Activated B cell treated with CpG ODN at 0.5 μM for 24 hours (primary cell): Measurements from ENCODE around the gene BTBD16. TPM values are rescaled to one million over a fixed set of nuclear protein-coding genes. Genes with fewer than 3 reads are reported as not detected.

Experiments
- ATAC-seq: fragments of 200-7000 bp; cut with Tn5 transposase; one replicate; pipeline ENCODE4 v1.10.0; 2021; ENCODE audit warnings: low read depth, mild to moderate bottlenecking, moderate library complexity
- CTCF ChIA-PET: fragments of 350-600 bp; sonication (Branson Sonifier 250); formaldehyde crosslinking; loops from one replicate; lab custom pipeline; 2021; ENCODE audit warnings: antibody characterized with exemption; lab: Charles Lee
- POLR2A ChIA-PET: fragments of 350-600 bp; sonication (Branson Sonifier 250); formaldehyde crosslinking; loops from one replicate; lab custom pipeline; 2021; ENCODE audit warnings: antibody characterized with exemption; lab: Charles Lee
- DNase-seq: peaks from one replicate; pipeline ENCODE4 v3.0.0; 2022
- H3K27ac Mint-ChIP-seq: one replicate; pipeline ENCODE4 v1.8.0; 2020; ENCODE audit warnings: mixed read lengths
- H3K27me3 Mint-ChIP-seq: one replicate; pipeline ENCODE4 v1.8.0; 2021; ENCODE audit warnings: mixed read lengths
- H3K36me3 Mint-ChIP-seq: one replicate; pipeline ENCODE4 v1.8.0; 2021; ENCODE audit warnings: low read depth, mixed read lengths
- H3K4me1 Mint-ChIP-seq: one replicate; pipeline ENCODE4 v1.8.0; 2021; ENCODE audit warnings: mixed read lengths
- H3K4me3 Mint-ChIP-seq: one replicate; pipeline ENCODE4 v1.8.0; 2020; ENCODE audit warnings: mild to moderate bottlenecking, mixed read lengths
- H3K9me3 Mint-ChIP-seq: one replicate; pipeline ENCODE4 v1.8.0; 2020; ENCODE audit warnings: mixed read lengths
- CTCF ChIP-seq: fragments of 200-600 bp; IDR thresholded peaks from one replicate; pipeline ENCODE4 v1.8.0; 2022; ENCODE audit warnings: antibody characterized with exemption, mild to moderate bottlenecking
- intact Hi-C: fragments of 100-400 bp; cut with micrococcal nuclease; formaldehyde crosslinking; loops from one replicate; pipeline ENCODE4 v1.15.1; 2024
- total RNA-seq: library from RNA; stranded (reverse); gene quantifications from 2 replicates; pipeline ENCODE4 v1.2.3, GENCODE V29; 2022

The BTBD16 gene
- total RNA-seq, 1 donor from 2014 or later, result not detected

DNA sequence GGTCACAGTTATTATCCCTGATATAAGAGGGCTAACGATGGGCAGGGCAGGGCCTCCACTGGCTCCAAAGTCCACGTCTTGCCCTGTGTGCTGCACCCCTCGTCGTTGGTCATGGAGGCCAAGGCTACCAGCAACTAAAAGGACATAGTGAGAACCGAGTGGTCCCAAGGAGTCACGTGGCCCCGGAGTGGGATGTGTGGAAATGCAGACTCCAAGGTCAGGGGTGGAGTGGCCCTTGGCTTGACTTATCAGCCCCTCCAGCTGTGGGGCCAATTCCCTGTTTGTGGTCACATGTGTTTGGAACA lies 30.7 kb downstream of the BTBD16 start:
- Mint-ChIP-seq H3K4me1 (peaks cover 6% of the 10 kb centered on the region), H3K27ac (no peak overlapping the region), H3K27me3 (peaks cover 8% of the 10 kb centered on the region), H3K9me3 (peaks cover 7% of the 10 kb centered on the region), H3K4me3 (no peak overlapping the region), H3K36me3 (no peaks in the 10 kb centered on the region)
- ATAC-seq, result no peak
- CTCF ChIA-PET, result interaction anchor here (1.0 to 2.5 kb wide), 4 partner anchors 10 to 134 kb away, joined by 3 to 11 read pairs (median 4); no protein-coding TSS in a partner anchor
- POLR2A ChIA-PET, result no interaction called here
- TF ChIP-seq CTCF, result no peak
- intact Hi-C loops, result no loop called here
- DNase-seq, result no peak

DNA sequence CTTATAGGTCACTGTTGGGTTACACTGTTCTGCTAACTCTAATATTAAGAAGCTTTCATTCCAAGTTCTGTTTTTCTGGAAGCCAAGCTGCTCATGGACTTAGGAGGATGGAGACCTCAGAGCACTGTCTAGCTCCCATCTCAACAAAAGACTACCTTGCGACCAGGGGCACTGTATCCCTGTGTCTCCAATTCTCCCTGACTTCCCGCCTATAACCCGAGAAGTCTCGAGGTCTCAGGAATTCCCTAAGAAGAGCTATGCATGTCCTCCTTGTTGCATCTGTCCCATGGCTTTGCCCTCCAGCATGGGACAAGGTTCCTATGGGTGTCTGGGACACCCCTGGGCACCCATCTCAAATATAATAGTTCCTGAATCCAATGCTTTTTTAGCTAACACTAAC lies 31.2 kb downstream of the BTBD16 start:
- TF ChIP-seq CTCF, result no peak
- POLR2A ChIA-PET, result no interaction called here
- Mint-ChIP-seq H3K27me3 (peaks cover 8% of the 10 kb centered on the region), H3K4me3 (no peak overlapping the region), H3K4me1 (peaks cover 11% of the 10 kb centered on the region), H3K9me3 (peaks cover 7% of the 10 kb centered on the region), H3K27ac (no peak overlapping the region), H3K36me3 (no peaks in the 10 kb centered on the region)
- intact Hi-C loops, result no loop called here
- ATAC-seq (no peak), DNase-seq (no peak)
- CTCF ChIA-PET, result interaction anchor here (1.0 to 2.5 kb wide), 4 partner anchors 9 to 133 kb away, joined by 3 to 11 read pairs (median 4); no protein-coding TSS in a partner anchor

DNA sequence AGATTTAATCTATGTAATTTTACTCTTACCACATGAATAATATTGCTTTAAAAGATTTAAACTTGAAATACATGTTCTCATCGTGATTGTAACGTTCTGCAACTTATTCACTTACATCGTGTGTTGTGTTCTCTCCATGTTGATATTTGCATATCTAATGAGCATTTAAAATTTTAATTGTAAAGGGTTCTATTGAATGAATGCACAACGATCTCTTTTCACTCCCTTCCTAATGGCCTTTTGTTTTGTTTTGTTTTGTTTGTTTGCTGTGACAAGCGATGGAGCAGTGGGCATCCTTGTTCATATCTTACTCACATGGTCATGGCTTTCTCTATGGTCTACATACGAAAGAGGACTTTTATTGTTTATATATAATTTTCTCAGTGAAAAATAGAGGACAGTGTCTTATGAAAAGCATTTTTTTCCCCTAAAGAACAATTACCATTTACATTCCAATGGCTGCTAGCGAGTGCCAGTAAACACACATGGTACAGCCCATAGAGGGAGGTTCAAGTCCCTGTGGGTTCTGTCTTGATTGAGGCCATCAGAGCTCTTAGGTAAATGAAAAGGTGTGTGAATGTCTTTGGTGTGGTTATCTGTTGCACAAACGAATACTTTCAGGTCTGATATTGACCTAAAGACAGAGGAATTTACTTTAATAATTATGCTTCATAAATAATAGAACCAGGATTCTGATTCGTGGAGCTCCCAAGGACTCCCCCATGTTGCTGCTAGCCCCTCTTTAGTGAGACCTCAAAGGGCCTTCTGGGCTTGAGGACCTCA lies 32.4 kb downstream of the BTBD16 start:
- ATAC-seq (no peak), DNase-seq (no peak)
- Mint-ChIP-seq H3K27ac (no peak overlapping the region), H3K36me3 (no peaks in the 10 kb centered on the region), H3K4me3 (no peak overlapping the region), H3K9me3 (peaks cover 7% of the 10 kb centered on the region), H3K4me1 (peaks cover 22% of the 10 kb centered on the region), H3K27me3 (peaks cover 8% of the 10 kb centered on the region)
- ChIA-PET CTCF (no interaction called here), POLR2A (no interaction called here)
- no peak for TF ChIP-seq CTCF
- intact Hi-C loops, result no loop called here

GRCh38 chr10:122304054-122304579 lies 33.0 kb downstream of the BTBD16 start:
- peaks cover 7% of the 10 kb centered on the region for H3K9me3 Mint-ChIP-seq
- no peak overlapping the region for H3K27ac Mint-ChIP-seq
- no peaks in the 10 kb centered on the region for H3K36me3 Mint-ChIP-seq
- intact Hi-C loops, result no loop called here
- ChIA-PET CTCF (no interaction called here), POLR2A (no interaction called here)
- H3K4me3 Mint-ChIP-seq, result no peak overlapping the region
- no peak for TF ChIP-seq CTCF
- ATAC-seq, result no peak
- H3K27me3 Mint-ChIP-seq, result peaks cover 5% of the 10 kb centered on the region
- DNase-seq, result no peak
- peaks cover 26% of the 10 kb centered on the region for H3K4me1 Mint-ChIP-seq

DNA sequence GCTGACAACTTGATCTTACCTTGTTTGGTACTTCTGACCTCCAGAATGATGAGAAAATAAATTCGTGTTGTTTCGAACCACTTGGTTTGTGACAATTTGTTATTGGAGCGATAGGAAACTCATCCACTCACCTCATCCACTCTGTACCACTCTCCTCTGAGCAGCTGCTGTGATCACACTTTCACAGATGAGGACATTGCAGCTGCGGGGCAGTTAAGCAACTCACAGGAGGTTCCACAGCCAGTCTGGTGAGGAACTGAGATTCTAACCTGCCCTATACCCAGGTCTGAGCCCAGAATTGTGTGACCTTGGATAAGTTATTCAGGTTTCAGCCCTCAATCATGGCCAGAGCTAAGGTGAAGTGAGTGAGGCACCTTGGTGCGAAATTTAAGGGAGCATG lies 35.2 kb downstream of the BTBD16 start:
- no peak for ATAC-seq
- H3K9me3 Mint-ChIP-seq, result peaks cover 7% of the 10 kb centered on the region
- POLR2A ChIA-PET, result no interaction called here
- H3K27me3 Mint-ChIP-seq, result peaks cover 4% of the 10 kb centered on the region
- peaks cover 26% of the 10 kb centered on the region for H3K4me1 Mint-ChIP-seq
- H3K27ac Mint-ChIP-seq, result no peak overlapping the region
- CTCF ChIA-PET, result no interaction called here
- DNase-seq, result no peak
- intact Hi-C loops, result loop anchor here (2.0 kb wide), 1 partner anchor 69 kb away; the partner anchor contains the start of gene PLEKHA1
- no peaks in the 10 kb centered on the region for H3K36me3 Mint-ChIP-seq
- TF ChIP-seq CTCF, result no peak
- H3K4me3 Mint-ChIP-seq, result no peak overlapping the region
